Stimulated activated CD4-positive, alpha-beta T cell treated with anti-CD3 and anti-CD28 coated beads, Interleukin-4, amount 100 ng/mL, for 24 hours (primary cell): Measurements from ENCODE around the gene RCSD1.
"Not testable (repeated sequence)": the region's sequence is repeated elsewhere in the genome, so short reads cannot be mapped to it uniquely, and the experiment has no call there.

Experiments
- DNase-seq: peaks from one replicate; pipeline ENCODE4 v3.0.0-alpha.2; 2020

Gene RCSD1

DNA sequence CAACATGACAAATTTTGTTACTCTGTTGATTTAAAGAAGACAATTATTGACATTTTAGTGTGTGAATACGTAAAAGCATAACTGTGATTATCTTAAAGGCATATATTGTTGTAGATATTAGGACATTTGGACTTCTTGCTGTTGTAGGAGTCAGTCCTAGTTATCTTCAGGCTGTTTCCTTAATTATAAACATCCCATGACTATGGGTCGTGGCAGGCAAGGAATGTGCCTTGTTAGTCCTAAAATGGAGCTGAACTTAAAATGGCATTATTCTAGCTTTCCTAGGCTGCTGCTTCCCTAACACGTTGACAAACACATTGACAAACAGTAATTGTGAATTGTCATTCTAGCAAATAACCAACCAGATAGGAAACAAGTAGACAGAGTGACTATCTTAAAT, 87.3 kb downstream of the RCSD1 start:
- no peak for DNase-seq

GRCh38 chr1:167718914-167719691, 89.1 kb downstream of the RCSD1 start:
- no peak for DNase-seq

GRCh38 chr1:167719715-167720421, 89.8 kb downstream of the RCSD1 start:
- not testable (repeated sequence) for DNase-seq

DNA sequence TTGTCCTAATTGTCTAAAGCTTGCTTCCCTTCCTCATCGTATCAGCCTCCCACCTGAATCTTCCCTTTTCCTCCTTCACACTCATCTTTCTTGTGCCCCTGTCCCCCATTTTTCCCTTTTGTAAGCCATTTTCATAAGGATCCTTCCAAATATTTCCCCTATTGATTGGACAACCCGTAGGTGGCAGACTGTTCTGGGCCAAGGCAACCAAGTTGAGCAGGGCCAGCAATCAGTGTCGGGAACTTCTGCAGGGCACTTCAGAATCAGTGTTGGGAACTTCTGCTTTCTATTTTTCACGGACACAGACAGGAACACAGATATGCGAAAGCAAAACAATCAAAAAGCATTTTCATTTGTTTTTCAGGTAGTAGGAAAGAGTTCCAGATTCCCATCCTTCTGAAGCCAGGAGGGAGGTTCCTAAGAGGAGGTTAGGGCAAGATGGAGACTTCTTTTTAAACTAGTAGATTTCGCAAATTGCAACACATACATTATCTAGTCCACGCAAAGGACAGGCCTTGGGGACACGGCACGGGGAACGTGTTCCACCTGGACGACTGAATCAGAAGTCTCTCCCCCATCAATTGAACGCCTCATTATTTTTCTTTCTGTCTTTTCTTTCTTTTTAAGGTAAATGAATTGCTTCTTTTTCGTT, 91.1 kb downstream of the RCSD1 start:
- no peak for DNase-seq

DNA sequence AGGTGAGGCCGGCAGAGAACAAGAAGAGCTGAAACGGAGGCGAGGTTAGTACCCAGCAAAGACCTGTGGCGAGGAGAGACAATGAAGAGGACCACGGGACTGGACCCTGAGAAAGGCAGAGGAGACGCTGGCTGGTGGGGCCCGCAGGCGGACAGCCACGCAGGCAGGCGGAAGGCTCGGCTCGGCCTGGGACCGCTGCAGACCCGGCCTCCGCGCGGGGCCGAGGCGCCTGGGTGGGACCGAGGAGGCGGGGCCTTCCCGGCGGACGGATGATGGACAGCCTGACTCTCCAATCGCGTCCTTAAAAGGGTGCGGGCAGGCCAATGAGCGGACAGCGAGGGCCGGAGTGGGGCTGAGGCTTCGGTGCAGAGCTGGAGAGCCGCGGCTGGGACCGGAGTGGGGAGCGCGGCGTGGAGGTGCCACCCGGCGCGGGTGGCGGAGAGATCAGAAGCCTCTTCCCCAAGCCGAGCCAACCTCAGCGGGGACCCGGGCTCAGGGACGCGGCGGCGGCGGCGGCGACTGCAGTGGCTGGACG, 91.7 kb downstream of the RCSD1 start, which contains the start of gene MPZL1:
Gene MPZL1 (plus strand): TSS at position 366 of the 535 bp plus-strand sequence. CDS start 170 bp downstream, outside the sequence.
- DNase-seq: peak; percentile 94

GRCh38 chr1:167722152-167722869, 92.3 kb downstream of the RCSD1 start:
- peak; percentile 29 for DNase-seq

DNA sequence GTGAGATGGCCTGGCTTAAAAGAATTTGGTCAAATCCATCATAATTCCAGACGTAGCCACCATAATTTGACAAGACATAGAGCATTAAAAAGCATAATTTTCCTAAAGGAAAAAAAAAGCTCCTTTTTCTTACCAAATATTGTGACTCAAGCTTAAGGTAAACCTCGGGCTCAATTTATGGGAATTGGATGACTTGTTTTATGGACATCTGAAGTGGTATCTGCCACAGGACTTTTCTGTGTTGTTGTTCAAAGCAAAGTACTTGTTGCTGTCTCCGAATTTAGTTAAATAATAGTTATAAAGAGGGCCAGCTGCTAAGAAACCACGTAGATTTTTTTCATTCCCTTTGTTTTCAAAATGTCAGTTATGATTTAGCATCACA, 92.8 kb downstream of the RCSD1 start:
- no peak for DNase-seq

- DNase-seq: no peak
These were observed 93.8 kb downstream of the RCSD1 start for GRCh38 chr1:167723707-167724323.

DNA sequence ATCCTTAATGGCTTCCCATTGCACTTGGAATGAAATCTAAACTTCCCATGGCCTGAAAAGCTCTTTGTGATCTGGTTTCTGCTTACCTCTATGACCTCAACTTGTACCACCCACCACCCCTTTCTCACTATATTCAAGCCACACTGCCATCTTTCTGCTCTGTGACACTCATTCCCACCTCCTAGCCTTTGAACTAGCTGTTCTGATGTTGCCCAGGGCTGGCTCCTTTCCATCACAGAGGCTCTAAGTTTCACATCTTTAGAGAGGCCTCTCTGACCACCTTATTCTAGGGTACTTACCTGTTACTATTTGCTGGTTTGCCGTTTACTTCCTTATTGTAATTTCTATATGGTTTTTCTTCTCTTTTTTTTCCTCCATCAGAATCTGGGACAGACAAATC, 96.0 kb downstream of the RCSD1 start:
- DNase-seq: no peak

- no peak for DNase-seq
These were observed 98.9 kb downstream of the RCSD1 start for GRCh38 chr1:167728818-167729410.

DNA sequence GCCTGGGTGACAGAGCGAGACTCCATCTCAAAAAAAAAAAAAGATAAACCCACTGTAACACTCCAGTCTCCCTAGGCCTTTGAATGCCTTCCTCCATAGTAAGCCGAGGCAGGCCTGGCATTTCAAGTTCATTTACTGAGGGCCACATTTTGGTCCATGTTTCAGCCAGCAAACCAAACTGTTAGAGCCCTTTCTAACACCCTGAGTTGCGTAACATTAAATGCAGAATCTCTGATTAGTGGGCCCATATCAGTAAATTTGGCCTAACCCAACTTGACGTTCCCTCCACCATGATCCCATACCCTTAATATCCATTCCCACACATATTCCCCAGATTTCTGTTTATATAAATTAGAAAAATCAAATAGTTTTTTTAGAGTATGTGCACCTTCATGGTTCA, 104.2 kb downstream of the RCSD1 start:
- no peak for DNase-seq

- no peak for DNase-seq
These were observed 104.8 kb downstream of the RCSD1 start for GRCh38 chr1:167734841-167735240.

DNA sequence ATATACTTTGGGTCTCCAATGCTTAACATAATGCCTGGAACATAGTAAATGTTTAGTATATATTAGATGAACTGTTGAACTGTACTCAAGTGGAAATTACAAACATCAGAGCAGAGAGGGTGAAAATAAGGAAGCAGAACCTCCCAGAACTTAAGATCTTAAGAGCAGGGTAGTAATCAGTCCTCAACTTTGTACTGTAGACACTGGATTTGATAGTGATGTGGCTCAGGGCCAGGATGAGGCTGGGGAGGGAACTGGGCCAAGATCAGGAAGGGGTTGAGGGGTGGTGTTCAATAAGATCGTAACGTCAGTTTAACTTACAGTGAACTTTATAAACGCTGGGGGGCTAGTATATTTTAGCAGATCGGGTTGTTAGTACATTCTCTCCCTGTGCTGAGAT, 107.1 kb downstream of the RCSD1 start:
- no peak for DNase-seq

DNA sequence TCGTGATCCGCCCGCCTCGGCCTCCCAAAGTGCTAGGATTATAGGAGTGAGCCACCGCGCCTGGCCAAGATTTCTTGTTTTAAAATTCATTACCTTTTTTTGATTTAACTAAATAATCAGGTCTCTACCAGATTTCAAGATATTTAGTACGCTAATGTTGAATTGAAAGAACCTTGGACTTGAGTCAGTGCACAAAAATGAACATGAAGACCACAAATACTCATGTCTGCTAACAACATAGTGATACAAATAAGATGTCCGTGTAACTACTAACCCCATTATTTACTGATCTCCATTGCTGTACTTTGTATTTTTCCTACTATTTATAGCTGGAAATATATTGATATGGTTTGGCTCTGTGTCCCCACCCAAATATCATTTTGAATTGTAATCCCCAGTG, 108.1 kb downstream of the RCSD1 start:
- DNase-seq: no peak

- DNase-seq: no peak
These were observed 109.7 kb downstream of the RCSD1 start for GRCh38 chr1:167739752-167740151.

DNA sequence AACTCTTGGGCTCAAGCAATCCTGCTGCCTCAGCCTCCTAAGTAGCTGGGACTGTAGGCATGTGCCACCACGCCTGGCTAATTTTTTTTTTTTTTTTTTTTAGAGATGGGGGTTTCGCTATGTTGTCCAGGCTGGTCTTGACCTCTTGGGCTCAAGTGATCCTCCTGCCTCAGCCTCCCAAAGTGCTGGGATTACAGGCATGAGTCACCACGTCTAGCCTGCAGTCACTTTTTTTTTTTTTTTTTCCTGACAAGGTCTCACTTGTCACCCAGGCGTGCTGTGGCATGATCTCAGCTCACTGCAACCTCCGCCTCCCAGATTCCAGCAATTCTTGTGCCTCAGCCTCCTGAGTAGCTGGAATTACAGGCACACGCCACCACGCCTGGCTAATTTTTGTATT, 111.1 kb downstream of the RCSD1 start:
- DNase-seq: not testable (repeated sequence)

DNA sequence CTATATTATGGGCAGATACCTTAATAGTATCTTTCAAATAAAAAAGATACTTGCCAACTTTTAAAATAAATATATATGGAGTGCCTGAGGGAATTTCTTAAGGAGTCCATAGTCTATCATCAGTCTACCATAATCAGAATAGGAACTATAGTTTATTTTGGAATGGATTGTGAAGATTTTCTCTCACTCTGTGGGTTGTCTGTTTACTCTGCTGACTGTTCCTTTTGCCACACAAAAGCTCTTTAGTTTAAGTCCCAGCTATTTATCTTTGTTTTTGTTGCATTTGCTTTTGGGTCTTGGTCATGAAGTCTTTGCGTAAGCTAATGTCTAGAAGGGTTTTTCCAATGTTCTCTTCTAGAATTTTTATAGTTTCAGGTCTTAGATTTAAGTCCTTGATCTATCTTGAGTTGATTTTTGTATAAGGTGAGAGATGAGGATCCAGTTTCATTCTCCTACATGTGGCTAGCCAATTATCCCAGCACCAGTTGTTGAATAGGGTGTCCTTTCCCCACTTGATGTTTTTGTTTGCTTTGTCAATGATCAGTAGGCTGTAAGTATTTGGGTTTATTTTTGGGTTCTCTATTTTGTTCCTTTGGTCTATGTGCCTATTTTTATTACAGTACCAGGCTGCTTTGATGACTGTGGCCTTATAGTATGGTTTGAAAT, 112.5 kb downstream of the RCSD1 start:
- DNase-seq: not testable (repeated sequence)

DNA sequence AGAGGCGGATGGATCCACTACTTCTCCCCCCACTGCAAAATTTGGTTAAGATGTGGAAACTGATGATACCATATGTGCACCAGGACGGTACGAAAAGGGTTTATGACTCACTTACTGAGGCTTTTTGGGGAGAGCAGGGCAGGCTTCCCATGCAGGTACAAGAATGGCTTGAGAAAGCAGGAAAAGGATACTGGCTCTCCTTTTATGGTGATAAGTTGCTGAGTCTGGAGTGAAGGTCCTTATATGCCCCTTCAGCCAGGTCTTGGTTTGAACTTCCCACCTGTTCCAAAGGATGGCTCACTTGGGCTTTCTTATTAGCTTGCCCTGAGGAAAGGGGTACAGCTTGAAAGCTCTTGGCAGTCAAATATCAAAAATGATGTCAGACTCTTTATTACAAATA, 114.9 kb downstream of the RCSD1 start:
- no peak for DNase-seq

- no peak for DNase-seq
These were observed 116.1 kb downstream of the RCSD1 start for GRCh38 chr1:167746013-167746672.

GRCh38 chr1:167746988-167747655, 117.1 kb downstream of the RCSD1 start:
- no peak for DNase-seq
